Motor neuron (in vitro differentiated cells): Measurements from ENCODE around the gene FBXO33. TPM values are rescaled to one million over a fixed set of nuclear protein-coding genes. Genes with fewer than 3 reads are reported as not detected.

ENCODE experiments used
- ATAC-seq, 8 experiments: fragments of 200-7000 bp; cut with Tn5 transposase; replicated peaks in 6 of 8; 2 replicates each; pipeline ENCODE4 v1.8.0; 2021; ENCODE audit warnings: mild to moderate bottlenecking in 8 of 8, moderate library complexity in 8 of 8
- H3K27ac ChIP-seq, 2 donors: fragments of 250-450 bp; sonication (Bioruptor Pico); 2 replicates each; pipeline ENCODE4 v1.9.0; 2021; ENCODE audit warnings: antibody characterized with exemption in 2 of 2, mild to moderate bottlenecking in 2 of 2, moderate library complexity in 1 of 2
- H3K4me1 ChIP-seq, 2 donors: fragments of 250-450 bp; sonication (Bioruptor Pico); replicated peaks in 1 of 2; 2 replicates each; pipeline ENCODE4 v1.6.1; 2021; ENCODE audit warnings: antibody characterized with exemption in 2 of 2, mild to moderate bottlenecking in 2 of 2, moderate library complexity in 1 of 2
- H3K4me3 ChIP-seq, 5 donors: fragments of 250-450 bp; sonication (Bioruptor Pico); 2 replicates each; pipeline ENCODE4 v1.9.0; 2021; ENCODE audit warnings: antibody characterized with exemption in 5 of 5, mild to moderate bottlenecking in 5 of 5, moderate library complexity in 4 of 5
- WGBS, 10 experiments: fragments of 450-650 bp; shearing (Covaris generic); methylation state at CpG; one replicate each; pipeline ENCODE4 v1.0.0; 2022; 5-methylcytosine and 5-hydroxymethylcytosine counted together
- in situ Hi-C, 9 experiments: fragments of 400-800 bp; cut with MboI; loops; one replicate each; pipeline ENCODE4 v1.15.0; 2021; ENCODE audit warnings: low sequenced_read_pairs in 9 of 9, low pct_unique_long_range_greater_than_20kb in 2 of 9; ENCODE audit not compliant: unreplicated experiment in 9 of 9
- total RNA-seq, 8 experiments: library from RNA; unstranded; fragments of 300-600 nt; gene quantifications; 2 replicates each; pipeline versions ENCODE4 v1.2.3 to v1.2.4, GENCODE V29; 2022

The FBXO33 gene
- total RNA-seq, 8 experiments from 2014 or later: 6.4 to 14.7 (median 10.1) TPM

- ATAC-seq: no peak
- Histone ChIP-seq H3K4me1 (no peaks in the 10 kb centered on the region), H3K27ac (no peak overlapping the region), H3K4me3 (no peak overlapping the region)
- WGBS, 10 experiments: 57 to 100% (median 90%) methylated on average over 1 of the region's 1 CpG; no CpG with 5 or more reads in 1 of the 10 experiments
- in situ Hi-C loops: no loop called here
These were observed 14.0 kb upstream of the FBXO33 start for GRCh38 chr14:39446131-39446744.

GRCh38 chr14:39442293-39442692, 10.1 kb upstream of the FBXO33 start:
- WGBS, 10 experiments: 88 to 100% (median 99%) methylated on average over 1 to 9 of the region's 14 CpGs; no CpG with 5 or more reads in 2 of the 10 experiments
- Histone ChIP-seq H3K4me1 (no peaks in the 10 kb centered on the region), H3K27ac (no peak overlapping the region), H3K4me3 (no peak overlapping the region)
- ATAC-seq: no peak
- in situ Hi-C loops: no loop called here

- in situ Hi-C loops: no loop called here
- 60 to 100% (median 81%) methylated on average over 1 to 6 of the region's 6 CpGs; no CpG with 5 or more reads in 5 of the 10 experiments for WGBS, 10 experiments
- Histone ChIP-seq H3K27ac (no peak overlapping the region), H3K4me1 (no peaks in the 10 kb centered on the region), H3K4me3 (no peak overlapping the region)
- ATAC-seq: no peak
These were observed 9.6 kb upstream of the FBXO33 start for GRCh38 chr14:39441805-39442204.

GRCh38 chr14:39440975-39441374, 8.7 kb upstream of the FBXO33 start:
- 76 to 100% (median 95%) methylated on average over 2 to 5 of the region's 5 CpGs; no CpG with 5 or more reads in 7 of the 10 experiments for WGBS, 10 experiments
- Histone ChIP-seq H3K27ac (no peak overlapping the region), H3K4me1 (no peaks in the 10 kb centered on the region), H3K4me3 (no peak overlapping the region)
- ATAC-seq: no peak
- in situ Hi-C loops: no loop called here

- in situ Hi-C loops: no loop called here
- no peak overlapping the region for H3K4me3 ChIP-seq
- no peak overlapping the region for H3K27ac ChIP-seq
- peaks cover 0 to 7% of the 10 kb centered on the region in 2 donors for H3K4me1 ChIP-seq
- ATAC-seq: no peak
- WGBS, 10 experiments: 56 to 100% (median 92%) methylated on average over 1 to 6 of the region's 6 CpGs; no CpG with 5 or more reads in 1 of the 10 experiments
These were observed 3.0 kb upstream of the FBXO33 start for GRCh38 chr14:39435241-39435640.

GRCh38 chr14:39434401-39434800, 2.2 kb upstream of the FBXO33 start:
- in situ Hi-C loops: no loop called here
- Histone ChIP-seq H3K4me3 (no peak overlapping the region), H3K4me1 (peaks cover 4 to 15% of the 10 kb centered on the region in 2 donors), H3K27ac (no peak overlapping the region)
- no peak for ATAC-seq
- 20 to 100% (median 70%) methylated on average over 1 to 2 of the region's 2 CpGs; no CpG with 5 or more reads in 3 of the 10 experiments for WGBS, 10 experiments

- WGBS, 10 experiments: 0 to 40% (median 7%) methylated on average over 1 to 8 of the region's 8 CpGs
- Histone ChIP-seq H3K4me3 (peak overlapping the region; percentile 93 to 98 (median 97)), H3K4me1 (peaks cover 4 to 19% of the 10 kb centered on the region in 2 donors), H3K27ac (peak overlapping the region; percentile 82 to 100)
- in situ Hi-C loops: no loop called here
- no peak for ATAC-seq
These were observed 1.2 kb upstream of the FBXO33 start for GRCh38 chr14:39433452-39433813.

- Histone ChIP-seq H3K4me3 (peak overlapping the region; percentile 93 to 98 (median 97)), H3K27ac (peak overlapping the region; percentile 82 to 100), H3K4me1 (peaks cover 4 to 19% of the 10 kb centered on the region in 2 donors)
- WGBS, 10 experiments: 0 to 3% (median 0%) methylated on average over 1 to 8 of the region's 38 CpGs; no CpG with 5 or more reads in 1 of the 10 experiments
- peak; percentile 44 to 86 (median 83) for ATAC-seq
- in situ Hi-C loops: no loop called here
These were observed 602 bp upstream of the FBXO33 start for GRCh38 chr14:39432619-39433451.

GRCh38 chr14:39431416-39432178, 636 bp downstream of the FBXO33 start:
- Histone ChIP-seq H3K4me3 (peak overlapping the region; percentile 93 to 98 (median 97)), H3K27ac (peak overlapping the region; percentile 99 to 100), H3K4me1 (peaks cover 4 to 19% of the 10 kb centered on the region in 2 donors)
- WGBS, 10 experiments: 0% methylated on average over 1 to 6 of the region's 81 CpGs; no CpG with 5 or more reads in 6 of the 10 experiments
- in situ Hi-C loops: no loop called here
- peak in 7 of 8 experiments; percentile 1 to 28 (median 9) for ATAC-seq

- Histone ChIP-seq H3K4me3 (peak overlapping the region; percentile 93 to 98 (median 97)), H3K27ac (no peak overlapping the region), H3K4me1 (peaks cover 4 to 19% of the 10 kb centered on the region in 2 donors)
- in situ Hi-C loops: no loop called here
- peak in 3 of 8 experiments; percentile 0 to 3 (median 2) for ATAC-seq
- 0 to 40% (median 7%) methylated on average over 1 to 13 of the region's 19 CpGs for WGBS, 10 experiments
These were observed 1.3 kb downstream of the FBXO33 start for GRCh38 chr14:39430762-39431415.

GRCh38 chr14:39428118-39428517, 4.1 kb downstream of the FBXO33 start:
- no peak overlapping the region for H3K27ac ChIP-seq
- no peak for ATAC-seq
- H3K4me3 ChIP-seq: no peak overlapping the region
- 50 to 100% (median 90%) methylated on average over 2 to 8 of the region's 8 CpGs; no CpG with 5 or more reads in 5 of the 10 experiments for WGBS, 10 experiments
- in situ Hi-C loops: no loop called here
- peaks cover 4 to 17% of the 10 kb centered on the region in 2 donors for H3K4me1 ChIP-seq

- in situ Hi-C loops: no loop called here
- Histone ChIP-seq H3K4me1 (peaks cover 4 to 17% of the 10 kb centered on the region in 2 donors), H3K4me3 (no peak overlapping the region), H3K27ac (no peak overlapping the region)
- 3 to 90% (median 71%) methylated on average over 3 to 7 of the region's 7 CpGs; no CpG with 5 or more reads in 1 of the 10 experiments for WGBS, 10 experiments
- ATAC-seq: peak in 2 of 8 experiments; percentile 10 to 12
These were observed 5.6 kb downstream of the FBXO33 start for GRCh38 chr14:39426605-39427004.
